Progenitor cell of endocrine pancreas (in vitro differentiated cells): Measurements from ENCODE around the gene GRIK5. TPM values are rescaled to one million over a fixed set of nuclear protein-coding genes. Genes with fewer than 3 reads are reported as not detected.
A peak's percentile ranks its signal among the peaks of the same experiment; 100 is the strongest.
"Not testable (repeated sequence)": the region's sequence is repeated elsewhere in the genome, so short reads cannot be mapped to it uniquely, and the experiment has no call there.

Experiments
- DNase-seq: peaks from one replicate; pipeline ENCODE4 v3.0.0; 2021; ENCODE audit warnings: low spot score; ENCODE audit not compliant: unreplicated experiment
- H3K27ac Mint-ChIP-seq: 2 replicates; pipeline ENCODE4 v1.8.0; 2021; ENCODE audit warnings: mild to moderate bottlenecking, moderate library complexity, mixed read lengths
- H3K27me3 Mint-ChIP-seq: 2 replicates; pipeline ENCODE4 v1.8.0; 2021; ENCODE audit warnings: mixed read lengths
- H3K36me3 Mint-ChIP-seq: 2 replicates; pipeline ENCODE4 v1.8.0; 2022; ENCODE audit warnings: mixed read lengths; ENCODE audit not compliant: insufficient read depth
- H3K4me1 Mint-ChIP-seq: 2 replicates; pipeline ENCODE4 v1.8.0; 2021; ENCODE audit warnings: low read depth, mixed read lengths
- H3K4me3 Mint-ChIP-seq: 2 replicates; pipeline ENCODE4 v1.8.0; 2021; ENCODE audit warnings: low read depth, mild to moderate bottlenecking, moderate library complexity, mixed read lengths
- H3K9me3 Mint-ChIP-seq: 2 replicates; pipeline ENCODE4 v1.8.0; 2021; ENCODE audit warnings: low read depth, mixed read lengths
- CTCF ChIP-seq: fragments of 200-600 bp; sonication (generic); IDR thresholded peaks from one replicate; pipeline ENCODE4 v1.5.0; 2021; ENCODE audit warnings: antibody characterized with exemption, mild to moderate bottlenecking; ENCODE audit not compliant: unreplicated experiment
- total RNA-seq: library from RNA; stranded (reverse); gene quantifications from 2 replicates; pipeline ENCODE4 v1.2.1, GENCODE V29; 2021

Gene GRIK5
- total RNA-seq, 1 donor from 2014 or later: 11.6 TPM

GRCh38 chr19:41994521-41994971, 75.5 kb downstream of the GRIK5 start:
- no peaks in the 10 kb centered on the region for H3K36me3 Mint-ChIP-seq
- H3K27ac Mint-ChIP-seq: no peak overlapping the region
- no peak for DNase-seq
- peaks cover 58% of the 10 kb centered on the region for H3K27me3 Mint-ChIP-seq
- H3K9me3 Mint-ChIP-seq: no peaks in the 10 kb centered on the region
- no peak for TF ChIP-seq CTCF
- peaks cover 6% of the 10 kb centered on the region for H3K4me1 Mint-ChIP-seq
- H3K4me3 Mint-ChIP-seq: no peak overlapping the region

- TF ChIP-seq CTCF: no peak
- Mint-ChIP-seq H3K4me3 (peak within 1 kb of the TSS; percentile 47), H3K9me3 (no peaks in the 10 kb centered on the region), H3K27me3 (peaks cover 54% of the 10 kb centered on the region), H3K27ac (peak within 1 kb of the TSS; percentile 7), H3K4me1 (peaks cover 4% of the 10 kb centered on the region), H3K36me3 (no peaks in the 10 kb centered on the region)
- no peak for DNase-seq
These were observed 76.2 kb downstream of the GRIK5 start, which contains the start of gene ATP1A3 for GRCh38 chr19:41993612-41994483. Gene ATP1A3, minus strand, starts transcription at chr19:41994230. Its CDS starts 154 bp downstream, at chr19:41994076.

- not testable (repeated sequence) for H3K36me3 Mint-ChIP-seq, H3K27ac Mint-ChIP-seq, H3K4me3 Mint-ChIP-seq, DNase-seq, H3K4me1 Mint-ChIP-seq, H3K9me3 Mint-ChIP-seq
- peaks cover 50% of the 10 kb centered on the region for H3K27me3 Mint-ChIP-seq
These were observed 78.0 kb downstream of the GRIK5 start for GRCh38 chr19:41991925-41992569.

GRCh38 chr19:41991025-41991424, 79.0 kb downstream of the GRIK5 start:
- H3K27me3 Mint-ChIP-seq: peaks cover 41% of the 10 kb centered on the region
- TF ChIP-seq CTCF: no peak
- DNase-seq: no peak
- H3K4me1 Mint-ChIP-seq: peaks cover 2% of the 10 kb centered on the region
- H3K36me3 Mint-ChIP-seq: no peaks in the 10 kb centered on the region
- H3K27ac Mint-ChIP-seq: no peak overlapping the region
- no peak overlapping the region for H3K4me3 Mint-ChIP-seq
- no peaks in the 10 kb centered on the region for H3K9me3 Mint-ChIP-seq

- H3K4me1 Mint-ChIP-seq: peaks cover 2% of the 10 kb centered on the region
- H3K27me3 Mint-ChIP-seq: peaks cover 37% of the 10 kb centered on the region
- H3K9me3 Mint-ChIP-seq: no peaks in the 10 kb centered on the region
- no peak for DNase-seq
- no peak overlapping the region for H3K27ac Mint-ChIP-seq
- H3K4me3 Mint-ChIP-seq: no peak overlapping the region
- no peak for TF ChIP-seq CTCF
- no peaks in the 10 kb centered on the region for H3K36me3 Mint-ChIP-seq
These were observed 79.4 kb downstream of the GRIK5 start for GRCh38 chr19:41990615-41991014.
